ENCODE data around the gene KRT4. TPM values are rescaled to one million over a fixed set of nuclear protein-coding genes. Genes with fewer than 3 reads are reported as not detected.

The KRT4 gene
- total RNA-seq, 1 experiment from 2014 or later = not detected

DNA sequence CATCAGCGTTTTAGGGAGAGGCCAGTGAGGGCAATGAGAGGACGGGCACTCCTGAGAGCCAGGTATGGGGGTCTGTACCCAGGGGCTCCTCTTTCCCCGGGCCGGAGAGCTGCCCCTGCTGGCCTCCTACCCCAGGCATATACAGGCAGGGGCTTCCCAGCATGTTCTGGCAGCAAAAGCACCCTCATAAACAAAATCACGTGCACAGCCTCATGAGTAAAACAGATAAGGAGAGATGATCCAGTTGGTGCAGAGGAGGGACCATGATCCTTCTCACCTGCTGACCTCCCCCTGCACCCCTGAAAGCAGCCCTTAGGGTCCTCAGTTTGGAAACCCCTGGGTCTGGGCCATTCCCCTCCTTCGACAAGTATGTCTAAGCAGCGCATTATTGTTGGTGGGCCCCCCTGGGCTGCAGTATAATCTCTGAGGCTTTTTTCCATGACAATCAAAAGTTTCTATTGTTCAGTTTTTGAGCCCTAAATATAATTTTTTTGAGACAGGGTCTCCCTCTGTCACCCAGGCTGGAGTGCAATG lies 5.0 kb upstream of the KRT4 start:
- no peak overlapping the region for H3K56ac ChIP-seq (ENCODE audit: insufficient read length, low read depth, low read length)
- H3K9me3 Mint-ChIP-seq = no peaks in the 10 kb centered on the region
- H3K14ac ChIP-seq (ENCODE audit: insufficient read depth, low read length) = no peak overlapping the region
- H3K27me3 Mint-ChIP-seq (ENCODE audit: low read depth) = peaks cover 1% of the 10 kb centered on the region
- H4K5ac ChIP-seq (ENCODE audit: insufficient read length, low read depth, low read length) = no peak overlapping the region
- no peak overlapping the region for H2BK15ac ChIP-seq (ENCODE audit: low read depth, low read length)
- no CpG with 5 or more reads among the region's 7 CpGs for WGBS (ENCODE audit: extremely low coverage, insufficient read length, low lambda C conversion rate)
- no peaks in the 10 kb centered on the region for H3K79me2 ChIP-seq (ENCODE audit: insufficient read depth, low read length)
- no peak overlapping the region for H3K4ac ChIP-seq (ENCODE audit: low read depth, low read length)
- H3K27ac ChIP-seq (ENCODE audit: insufficient read length, low read depth, low read length) = no peak overlapping the region
- no peak overlapping the region for H2AK5ac ChIP-seq (ENCODE audit: insufficient read length, low read length)
- H3K4me1 Mint-ChIP-seq = peaks cover 3 to 7% of the 10 kb centered on the region in 2 experiments; a peak in 3 of 4 replicates
- H2BK12ac ChIP-seq (ENCODE audit: insufficient read length, low read depth, low read length) = no peak overlapping the region
- H3K9ac ChIP-seq (ENCODE audit: extremely low read depth, insufficient read length, low read length) = no peak overlapping the region
- no peak overlapping the region for H3K4me2 ChIP-seq (ENCODE audit: insufficient read depth, insufficient read length, low read length)
- H3K9me3 ChIP-seq (ENCODE audit: control insufficient read depth, low read depth, low read length) = no peaks in the 10 kb centered on the region
- no peak overlapping the region for H3K4me3 Mint-ChIP-seq
- H3K36me3 Mint-ChIP-seq (ENCODE audit: insufficient read depth in 1 of 3, low read depth in 3 of 3) = no peaks in the 10 kb centered on the region; a peak in 1 of 7 replicates
- H4K8ac ChIP-seq (replicated peaks; ENCODE audit: insufficient read length, low read depth, low read length) = no peak overlapping the region
- no peak overlapping the region for H2BK120ac ChIP-seq (ENCODE audit: low read depth, low read length, poor library complexity, severe bottlenecking)
- H3K18ac ChIP-seq (ENCODE audit: insufficient read length, low read depth, low read length) = no peak overlapping the region
- no peak for DNase-seq
- no peak overlapping the region for H3K23ac ChIP-seq (ENCODE audit: insufficient read length, low read depth, low read length)
- no peaks in the 10 kb centered on the region for H3K27me3 ChIP-seq (ENCODE audit: insufficient read depth, low read length)
- H3K4me1 ChIP-seq (ENCODE audit: insufficient read depth, low read length) = no peaks in the 10 kb centered on the region
- H2BK5ac ChIP-seq (ENCODE audit: insufficient read length, low read length) = no peak overlapping the region
- no peak overlapping the region for H2AFZ ChIP-seq (ENCODE audit: low read length)
- no peaks in the 10 kb centered on the region for H3K23me2 ChIP-seq (ENCODE audit: insufficient read length, low read depth, low read length, poor library complexity, severe bottlenecking)
- H2BK20ac ChIP-seq (ENCODE audit: low read depth, low read length, poor library complexity, severe bottlenecking) = no peak overlapping the region
- no peak overlapping the region; a peak in 1 of 7 replicates for H3K27ac Mint-ChIP-seq
- H3K79me1 ChIP-seq (ENCODE audit: insufficient read depth, low read depth, low read length, poor library complexity, severe bottlenecking) = no peaks in the 10 kb centered on the region
- H3T11ph ChIP-seq (ENCODE audit: low read length) = no peak overlapping the region
- TF ChIP-seq, protein P1, sequence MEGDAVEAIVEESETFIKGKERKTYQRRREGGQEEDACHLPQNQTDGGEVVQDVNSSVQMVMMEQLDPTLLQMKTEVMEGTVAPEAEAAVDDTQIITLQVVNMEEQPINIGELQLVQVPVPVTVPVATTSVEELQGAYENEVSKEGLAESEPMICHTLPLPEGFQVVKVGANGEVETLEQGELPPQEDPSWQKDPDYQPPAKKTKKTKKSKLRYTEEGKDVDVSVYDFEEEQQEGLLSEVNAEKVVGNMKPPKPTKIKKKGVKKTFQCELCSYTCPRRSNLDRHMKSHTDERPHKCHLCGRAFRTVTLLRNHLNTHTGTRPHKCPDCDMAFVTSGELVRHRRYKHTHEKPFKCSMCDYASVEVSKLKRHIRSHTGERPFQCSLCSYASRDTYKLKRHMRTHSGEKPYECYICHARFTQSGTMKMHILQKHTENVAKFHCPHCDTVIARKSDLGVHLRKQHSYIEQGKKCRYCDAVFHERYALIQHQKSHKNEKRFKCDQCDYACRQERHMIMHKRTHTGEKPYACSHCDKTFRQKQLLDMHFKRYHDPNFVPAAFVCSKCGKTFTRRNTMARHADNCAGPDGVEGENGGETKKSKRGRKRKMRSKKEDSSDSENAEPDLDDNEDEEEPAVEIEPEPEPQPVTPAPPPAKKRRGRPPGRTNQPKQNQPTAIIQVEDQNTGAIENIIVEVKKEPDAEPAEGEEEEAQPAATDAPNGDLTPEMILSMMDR (conservative IDR thresholded peaks at IDR 0.05) = no peak
- no peaks in the 10 kb centered on the region for H4K20me1 ChIP-seq (ENCODE audit: control insufficient read depth, insufficient read depth, insufficient read length)
- H4K91ac ChIP-seq (ENCODE audit: insufficient read length, low read depth, low read length) = no peak overlapping the region

Data from H9 (cell line).